ENCODE measurements around the gene PPP1R1B. TPM values are rescaled to one million over a fixed set of nuclear protein-coding genes. Genes with fewer than 3 reads are reported as not detected.
A peak's percentile ranks its signal among the peaks of the same experiment; 100 is the strongest.

Gene PPP1R1B
- total RNA-seq, 1 experiment from 2014 or later: not detected

- no peak for TF ChIP-seq CTCF (IDR thresholded peaks at IDR 0.05; ENCODE audit: insufficient read depth in 1 of 2, low read depth in 1 of 2, low read length in 1 of 2, severe bottlenecking in 1 of 2, unreplicated experiment in 1 of 2)
- BruUV-seq (replicated peaks): no TSS peak
- H3K27me3 Mint-ChIP-seq (ENCODE audit: insufficient read depth, unreplicated experiment): no peaks in the 10 kb centered on the region
Observed at GRCh38 chr17:39661744-39662541, 35.2 kb downstream of the PPP1R1B start.

GRCh38 chr17:39662551-39663339 lies 36.0 kb downstream of the PPP1R1B start:
- POLR2A ChIA-PET: no interaction called here
- H3K4me3 Mint-ChIP-seq (ENCODE audit: unreplicated experiment): no peak overlapping the region
- H3K4me1 Mint-ChIP-seq (ENCODE audit: low read depth, unreplicated experiment): no peaks in the 10 kb centered on the region
- BruUV-seq (replicated peaks): TSS peak; percentile 65
- H3K27me3 Mint-ChIP-seq (ENCODE audit: insufficient read depth, unreplicated experiment): no peaks in the 10 kb centered on the region
- DNase-seq: no peak
- no peaks in the 10 kb centered on the region for H3K9me3 Mint-ChIP-seq (ENCODE audit: unreplicated experiment)
- Histone ChIP-seq H3K27me3 (replicated peaks; ENCODE audit: control insufficient read depth, insufficient read depth, low read length) (no peaks in the 10 kb centered on the region), H3K4me3 (ENCODE audit: low read depth, low read length) (no peak overlapping the region), H3K4me1 (peaks cover 7% of the 10 kb centered on the region; the same call in 1 of the 2 replicates), H3K36me3 (ENCODE audit: control insufficient read depth, insufficient read depth, low read length) (no peaks in the 10 kb centered on the region; the same call in none of the 2 replicates), H3K9me3 (no peaks in the 10 kb centered on the region)
- CTCF ChIA-PET: interaction anchor here (0.5 to 1.4 kb wide), 2 partner anchors 8 to 9 kb away, joined by 3 to 5 read pairs; no protein-coding TSS in a partner anchor
- peaks cover 10% of the 10 kb centered on the region for H3K36me3 Mint-ChIP-seq (ENCODE audit: insufficient read depth, unreplicated experiment)
- no peak for TF ChIP-seq CTCF (IDR thresholded peaks at IDR 0.05; ENCODE audit: insufficient read depth in 1 of 2, low read depth in 1 of 2, low read length in 1 of 2, severe bottlenecking in 1 of 2, unreplicated experiment in 1 of 2)
- no peak overlapping the region for H3K27ac Mint-ChIP-seq (ENCODE audit: unreplicated experiment)
- intact Hi-C loops (cut with micrococcal nuclease; ENCODE audit: unreplicated experiment): no loop called here

More at GRCh38 chr17:39661744-39662541, 35.2 kb downstream of the PPP1R1B start:
- CTCF ChIA-PET: no interaction called here
- Mint-ChIP-seq H3K9me3 (ENCODE audit: unreplicated experiment) (no peaks in the 10 kb centered on the region), H3K36me3 (ENCODE audit: insufficient read depth, unreplicated experiment) (peaks cover 10% of the 10 kb centered on the region), H3K27ac (ENCODE audit: unreplicated experiment) (no peak overlapping the region), H3K4me1 (ENCODE audit: low read depth, unreplicated experiment) (no peaks in the 10 kb centered on the region), H3K4me3 (ENCODE audit: unreplicated experiment) (no peak overlapping the region)
- no peaks in the 10 kb centered on the region for H3K27me3 ChIP-seq (replicated peaks; ENCODE audit: control insufficient read depth, insufficient read depth, low read length)
- no peak for DNase-seq
- POLR2A ChIA-PET: no interaction called here
- no peak overlapping the region for H3K4me3 ChIP-seq (ENCODE audit: low read depth, low read length)
- peaks cover 2% of the 10 kb centered on the region; the same call in 1 of the 2 replicates for H3K4me1 ChIP-seq
- H3K9me3 ChIP-seq: no peaks in the 10 kb centered on the region
- no peaks in the 10 kb centered on the region; the same call in none of the 2 replicates for H3K36me3 ChIP-seq (ENCODE audit: control insufficient read depth, insufficient read depth, low read length)
- intact Hi-C loops (cut with micrococcal nuclease; ENCODE audit: unreplicated experiment): no loop called here

- intact Hi-C loops (cut with micrococcal nuclease; ENCODE audit: unreplicated experiment): no loop called here
- H3K27me3 ChIP-seq (replicated peaks; ENCODE audit: control insufficient read depth, insufficient read depth, low read length): no peaks in the 10 kb centered on the region
- BruUV-seq (replicated peaks): no TSS peak
- ChIA-PET CTCF (interaction anchor here (0.5 to 1.4 kb wide), 2 partner anchors 8 to 9 kb away, joined by 3 to 5 read pairs; no protein-coding TSS in a partner anchor), POLR2A (no interaction called here)
- Mint-ChIP-seq H3K4me3 (ENCODE audit: unreplicated experiment) (no peak overlapping the region), H3K27me3 (ENCODE audit: insufficient read depth, unreplicated experiment) (no peaks in the 10 kb centered on the region), H3K27ac (ENCODE audit: unreplicated experiment) (no peak overlapping the region), H3K36me3 (ENCODE audit: insufficient read depth, unreplicated experiment) (peaks cover 10% of the 10 kb centered on the region), H3K9me3 (ENCODE audit: unreplicated experiment) (no peaks in the 10 kb centered on the region), H3K4me1 (ENCODE audit: low read depth, unreplicated experiment) (peaks cover under 1% of the 10 kb centered on the region)
- no peak for DNase-seq
- no peak overlapping the region for H3K4me3 ChIP-seq (ENCODE audit: low read depth, low read length)
- H3K36me3 ChIP-seq (ENCODE audit: control insufficient read depth, insufficient read depth, low read length): no peaks in the 10 kb centered on the region; the same call in none of the 2 replicates
- H3K9me3 ChIP-seq: no peaks in the 10 kb centered on the region
- peaks cover 7% of the 10 kb centered on the region; the same call in 1 of the 2 replicates for H3K4me1 ChIP-seq
- no peak for TF ChIP-seq CTCF (IDR thresholded peaks at IDR 0.05; ENCODE audit: insufficient read depth in 1 of 2, low read depth in 1 of 2, low read length in 1 of 2, severe bottlenecking in 1 of 2, unreplicated experiment in 1 of 2)
Observed at GRCh38 chr17:39663340-39663687, 36.6 kb downstream of the PPP1R1B start.
